Epithelial cell of esophagus (primary cell): ENCODE data around the gene PFKL.
"Not testable (repeated sequence)": the region's sequence is repeated elsewhere in the genome, so short reads cannot be mapped to it uniquely, and the experiment has no call there.

ENCODE experiments used
- DNase-seq: peaks from one replicate; pipeline ENCODE4 v3.0.0; 2010; ENCODE audit warnings: low read depth
- H3K4me3 ChIP-seq: 2 replicates; pipeline ENCODE4 v1.5.1; 2011; ENCODE audit warnings: mild to moderate bottlenecking, low read length, control low read depth
- CTCF ChIP-seq: IDR thresholded peaks from 2 replicates; pipeline ENCODE4 v1.5.1; 2011; ENCODE audit warnings: low read depth, mild to moderate bottlenecking, low read length, control low read depth, inconsistent platforms; ENCODE audit not compliant: insufficient read depth; ENCODE audit errors: missing control alignments

Gene PFKL

DNA sequence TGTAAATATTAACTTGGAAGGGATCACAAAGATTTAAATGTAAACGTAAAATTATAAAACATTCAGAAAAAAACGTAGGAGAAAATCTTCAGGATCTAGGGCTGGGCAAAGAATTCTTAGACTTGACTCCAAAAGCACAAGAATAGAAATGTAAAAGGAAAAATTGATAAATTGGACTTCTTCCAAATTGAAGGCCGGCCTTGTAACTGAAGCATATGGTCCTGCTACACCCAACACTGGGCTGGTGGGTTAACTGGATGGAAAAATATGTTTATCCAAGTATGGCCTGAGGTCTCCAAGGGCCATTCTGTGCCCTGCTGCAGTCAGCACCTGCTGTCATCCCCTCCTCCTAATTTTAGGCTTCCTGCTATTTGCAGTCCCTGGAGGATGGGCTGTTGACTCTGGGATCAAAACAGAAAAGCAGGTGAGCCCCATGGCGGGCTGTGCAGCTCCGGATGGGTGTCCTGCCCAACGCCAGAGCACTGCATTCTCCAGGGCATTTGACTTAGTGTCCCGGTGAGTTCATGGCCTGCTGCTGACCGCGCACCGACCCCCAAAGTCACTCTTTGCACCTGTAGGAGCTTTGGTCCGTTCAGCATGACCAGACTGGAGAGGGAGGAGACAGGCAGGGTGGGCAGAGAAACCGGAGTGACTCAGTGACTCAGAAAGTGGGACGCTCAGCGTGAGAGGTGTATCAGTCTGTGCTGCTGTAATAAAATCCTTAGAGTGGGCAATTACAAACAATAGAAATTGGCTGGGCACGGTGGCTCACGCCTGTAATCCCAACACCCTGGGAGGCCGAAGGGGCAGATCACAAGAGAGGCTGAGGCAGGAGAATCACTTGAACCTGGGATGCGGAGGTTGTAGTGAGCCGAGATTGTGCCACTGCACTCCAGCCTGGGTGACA, 20.2 kb upstream of the PFKL start:
- no peak overlapping the region for H3K4me3 ChIP-seq
- TF ChIP-seq CTCF: no peak
- no peak for DNase-seq

DNA sequence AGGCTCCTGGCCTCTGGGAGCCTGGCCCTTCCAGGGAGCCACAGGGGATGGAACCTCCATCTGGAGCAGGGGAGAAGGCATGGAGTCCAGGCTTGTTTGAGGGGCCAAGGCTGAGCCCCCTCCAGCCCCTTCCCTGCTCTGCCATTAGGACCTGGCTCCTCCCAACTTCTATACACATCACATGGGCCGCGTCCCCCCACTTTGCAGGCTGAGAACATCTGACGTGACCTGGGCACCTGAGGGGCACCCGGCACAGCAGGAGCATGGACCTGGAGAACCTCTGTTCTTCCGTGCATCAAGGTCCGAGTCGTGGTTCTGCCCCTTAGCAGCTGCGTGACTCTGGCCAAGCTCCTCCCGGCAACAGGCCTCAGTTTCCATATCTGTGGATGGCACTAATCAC, 18.1 kb upstream of the PFKL start:
- TF ChIP-seq CTCF: no peak
- no peak overlapping the region for H3K4me3 ChIP-seq
- no peak for DNase-seq

DNA sequence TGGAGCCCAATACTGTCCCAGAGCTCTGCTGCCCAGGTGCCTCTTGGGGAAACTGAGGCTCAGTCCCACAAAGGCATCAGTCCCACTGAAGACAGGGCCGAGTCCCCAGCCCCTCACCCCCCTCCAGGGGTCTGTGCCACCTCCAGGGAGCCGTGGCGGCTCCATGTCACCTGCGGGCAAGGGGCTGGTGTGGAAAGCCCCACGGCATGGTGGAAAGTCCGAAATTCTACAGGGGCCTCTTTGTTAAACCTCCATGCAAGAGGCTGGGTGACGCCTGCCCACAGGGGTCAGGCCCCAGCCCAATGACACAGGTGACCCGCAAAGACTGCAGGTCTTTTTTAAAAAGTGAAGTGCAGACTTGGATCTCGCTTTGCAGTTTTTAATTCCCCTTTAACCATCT, 17.5 kb upstream of the PFKL start:
- H3K4me3 ChIP-seq: no peak overlapping the region
- TF ChIP-seq CTCF: no peak
- no peak for DNase-seq

- H3K4me3 ChIP-seq, DNase-seq: not testable (repeated sequence)
Observed at GRCh38 chr21:44283211-44283785, 16.6 kb upstream of the PFKL start.

GRCh38 chr21:44283948-44284347, 15.9 kb upstream of the PFKL start:
- no peak for TF ChIP-seq CTCF
- no peak for DNase-seq
- H3K4me3 ChIP-seq: no peak overlapping the region

DNA sequence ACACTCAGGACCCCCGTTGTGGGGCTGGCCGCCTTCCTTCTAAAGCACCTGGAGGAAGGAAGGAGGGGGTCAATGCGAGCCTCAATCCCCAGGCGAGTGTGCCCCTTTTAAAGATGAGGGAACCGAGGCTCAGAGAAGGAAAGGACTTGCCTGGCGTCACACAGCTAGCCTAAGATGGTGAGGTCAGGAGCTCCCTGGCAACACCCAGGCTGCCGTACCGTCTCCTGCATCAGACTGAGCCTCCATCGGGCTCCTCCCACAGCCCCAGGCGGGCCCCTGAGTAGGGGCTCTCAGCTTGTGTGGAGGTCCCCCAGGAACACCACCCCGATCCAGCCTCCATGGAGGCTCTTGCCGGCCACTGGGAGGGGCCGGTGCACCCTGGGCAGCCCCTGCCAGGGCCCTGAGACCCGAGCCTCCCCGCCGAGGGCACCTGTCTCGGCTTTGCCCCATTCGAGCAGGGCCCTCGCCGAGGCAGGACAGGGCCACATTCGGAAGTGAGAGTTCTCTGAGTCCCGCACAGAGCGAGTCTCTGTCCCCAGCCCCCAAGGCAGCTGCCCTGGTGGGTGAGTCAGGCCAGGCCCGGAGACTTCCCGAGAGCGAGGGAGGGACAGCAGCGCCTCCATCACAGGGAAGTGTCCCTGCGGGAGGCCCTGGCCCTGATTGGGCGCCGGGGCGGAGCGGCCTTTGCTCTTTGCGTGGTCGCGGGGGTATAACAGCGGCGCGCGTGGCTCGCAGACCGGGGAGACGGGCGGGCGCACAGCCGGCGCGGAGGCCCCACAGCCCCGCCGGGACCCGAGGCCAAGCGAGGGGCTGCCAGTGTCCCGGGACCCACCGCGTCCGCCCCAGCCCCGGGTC, 14.5 kb upstream of the PFKL start, which contains the start of gene AIRE:
Gene AIRE (plus strand): TSS at position 739 of the 855 bp plus-strand sequence. CDS start 131 bp downstream, outside the sequence.
- TF ChIP-seq CTCF: no peak
- no peak within 1 kb of the TSS for H3K4me3 ChIP-seq
- DNase-seq: no peak
